Measurements from ENCODE around the gene TNFRSF4. TPM values are rescaled to one million over a fixed set of nuclear protein-coding genes. Genes with fewer than 3 reads are reported as not detected.

Gene TNFRSF4
- total and polyA plus RNA-seq, 2 of the 13 experiments (the other 11 are each of a cell fraction or from before 2014, with no cell fraction given), result not detected

- TF ChIP-seq, protein P1, sequence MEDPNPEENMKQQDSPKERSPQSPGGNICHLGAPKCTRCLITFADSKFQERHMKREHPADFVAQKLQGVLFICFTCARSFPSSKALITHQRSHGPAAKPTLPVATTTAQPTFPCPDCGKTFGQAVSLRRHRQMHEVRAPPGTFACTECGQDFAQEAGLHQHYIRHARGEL (CRISPR knock-in tag; IDR thresholded peaks at IDR 0.05), result no peak
- no peak for TF ChIP-seq ZNF34 (CRISPR knock-in tag; IDR thresholded peaks at IDR 0.05; ENCODE audit: borderline replicate concordance)
- peak; percentile 60; the same call in 1 of the 2 replicates for TF ChIP-seq HIVEP1 (CRISPR knock-in tag; IDR thresholded peaks at IDR 0.05)
- TF ChIP-seq ARNTL (CRISPR knock-in tag; IDR thresholded peaks at IDR 0.05), result peak; percentile 22; the same call in 1 of the 2 replicates
- TF ChIP-seq, protein P2, sequence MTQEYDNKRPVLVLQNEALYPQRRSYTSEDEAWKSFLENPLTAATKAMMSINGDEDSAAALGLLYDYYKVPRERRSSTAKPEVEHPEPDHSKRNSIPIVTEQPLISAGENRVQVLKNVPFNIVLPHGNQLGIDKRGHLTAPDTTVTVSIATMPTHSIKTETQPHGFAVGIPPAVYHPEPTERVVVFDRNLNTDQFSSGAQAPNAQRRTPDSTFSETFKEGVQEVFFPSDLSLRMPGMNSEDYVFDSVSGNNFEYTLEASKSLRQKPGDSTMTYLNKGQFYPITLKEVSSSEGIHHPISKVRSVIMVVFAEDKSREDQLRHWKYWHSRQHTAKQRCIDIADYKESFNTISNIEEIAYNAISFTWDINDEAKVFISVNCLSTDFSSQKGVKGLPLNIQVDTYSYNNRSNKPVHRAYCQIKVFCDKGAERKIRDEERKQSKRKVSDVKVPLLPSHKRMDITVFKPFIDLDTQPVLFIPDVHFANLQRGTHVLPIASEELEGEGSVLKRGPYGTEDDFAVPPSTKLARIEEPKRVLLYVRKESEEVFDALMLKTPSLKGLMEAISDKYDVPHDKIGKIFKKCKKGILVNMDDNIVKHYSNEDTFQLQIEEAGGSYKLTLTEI (CRISPR knock-in tag; conservative IDR thresholded peaks at IDR 0.05), result no peak
- no peak for TF ChIP-seq CHD4 (IDR thresholded peaks at IDR 0.05; ENCODE audit: borderline replicate concordance, low read length)
- TF ChIP-seq RARA (CRISPR knock-in tag; IDR thresholded peaks at IDR 0.05), result peak; percentile 96
- peak; percentile 66 for TF ChIP-seq ZBTB38 (CRISPR knock-in tag; IDR thresholded peaks at IDR 0.05)
- peak; percentile 35; the same call in 1 of the 2 replicates for TF ChIP-seq ZBTB7A (CRISPR knock-in tag; IDR thresholded peaks at IDR 0.05)
- peak; percentile 31; the same call in 1 of the 2 replicates for TF ChIP-seq THRA (CRISPR knock-in tag; IDR thresholded peaks at IDR 0.05; ENCODE audit: borderline replicate concordance)
- TF ChIP-seq LCORL (IDR thresholded peaks at IDR 0.05), result no peak
- peak; percentile 95 for TF ChIP-seq LCORL (CRISPR knock-in tag; IDR thresholded peaks at IDR 0.05)
- TF ChIP-seq MTF1 (CRISPR knock-in tag; IDR thresholded peaks at IDR 0.05), result no peak
- peak; percentile 52 for TF ChIP-seq KDM2A (CRISPR knock-in tag; IDR thresholded peaks at IDR 0.05; ENCODE audit: borderline replicate concordance, low read depth)
- TF ChIP-seq SP140L (CRISPR knock-in tag; IDR thresholded peaks at IDR 0.05; ENCODE audit: borderline replicate concordance), result no peak
- 0 out of 2 replicates have a peak, but pooled peaks have one; percentile 25 for TF ChIP-seq ZNF160 (CRISPR knock-in tag; IDR thresholded peaks at IDR 0.05)
- TF ChIP-seq ZNF44 (CRISPR knock-in tag; IDR thresholded peaks at IDR 0.05), result no peak
- TF ChIP-seq ZNF749 (CRISPR knock-in tag; IDR thresholded peaks at IDR 0.05; ENCODE audit: borderline replicate concordance), result no peak
- TF ChIP-seq ZNF484 (CRISPR knock-in tag; IDR thresholded peaks at IDR 0.05; ENCODE audit: borderline replicate concordance, low read depth), result no peak
- TF ChIP-seq HNF4A (CRISPR knock-in tag; IDR thresholded peaks at IDR 0.05), result peak; percentile 56
- TF ChIP-seq, protein P3, sequence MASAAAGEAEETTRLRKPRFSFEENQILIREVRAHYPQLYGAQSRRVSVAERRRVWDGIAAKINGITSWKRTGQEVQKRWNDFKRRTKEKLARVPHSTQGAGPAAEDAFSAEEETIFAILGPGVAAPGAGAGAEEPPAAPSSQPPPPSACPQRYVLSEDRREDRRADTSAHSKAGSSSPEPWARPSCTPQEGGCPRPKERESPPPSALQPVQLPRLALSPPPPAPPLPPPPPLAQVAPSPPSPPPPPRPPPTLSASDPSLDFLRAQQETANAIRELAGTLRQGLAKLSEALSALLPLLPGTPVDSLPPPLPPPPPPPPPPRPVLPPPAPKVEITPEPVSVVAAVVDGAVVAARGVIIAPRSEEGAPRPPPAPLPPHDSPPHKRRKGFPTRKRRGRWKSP (CRISPR knock-in tag; IDR thresholded peaks at IDR 0.05), result peak; percentile 36; the same call in 1 of the 2 replicates
- TF ChIP-seq NRL (CRISPR knock-in tag; IDR thresholded peaks at IDR 0.05; ENCODE audit: borderline replicate concordance), result 0 out of 2 replicates have a peak, but pooled peaks have one; percentile 15
- no peak for TF ChIP-seq POLR2AphosphoS2 (IDR thresholded peaks at IDR 0.05; ENCODE audit: low read depth, low read length)
- TF ChIP-seq JUN (CRISPR knock-in tag; IDR thresholded peaks at IDR 0.05), result no peak
- TF ChIP-seq STAT5B (CRISPR knock-in tag; IDR thresholded peaks at IDR 0.05), result no peak
- TF ChIP-seq ZBTB1 (CRISPR knock-in tag; IDR thresholded peaks at IDR 0.05; ENCODE audit: borderline replicate concordance), result no peak
Measured at GRCh38 chr1:1239614-1240347, 25.8 kb upstream of the TNFRSF4 start (continued).
